ENCODE results near the gene VSTM4. TPM values are rescaled to one million over a fixed set of nuclear protein-coding genes. Genes with fewer than 3 reads are reported as not detected.

Gene VSTM4
- total and polyA plus RNA-seq, 8 donors, result 0.32 to 2.4 (median 0.57) TPM

DNA sequence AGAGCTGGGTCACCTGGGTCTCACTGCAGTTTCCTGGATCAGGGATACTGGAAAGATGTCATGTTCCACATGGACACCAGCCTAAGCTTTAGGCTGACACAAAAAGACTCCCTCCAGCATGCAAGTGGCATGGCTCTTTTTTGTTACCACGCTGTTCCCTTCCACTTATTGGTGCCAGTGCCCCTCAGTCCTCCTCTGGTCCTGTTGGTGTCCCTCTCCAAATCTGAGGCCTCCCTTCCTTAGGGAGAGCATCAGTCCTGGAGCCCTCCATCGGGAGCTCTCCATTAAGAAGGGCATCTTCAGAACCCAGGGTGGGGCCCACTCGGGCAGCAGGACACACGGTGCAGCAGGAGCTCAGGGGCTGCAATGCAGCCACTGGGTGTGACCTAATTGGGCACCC is 99.6 kb downstream of the VSTM4 start:
- Histone ChIP-seq H3K4me3 (no peak overlapping the region), H3K27ac (no peak overlapping the region), H3K27me3 (no peaks in the 10 kb centered on the region), H3K36me3 (no peaks in the 10 kb centered on the region), H3K9me3 (no peaks in the 10 kb centered on the region), H3K4me1 (no peaks in the 10 kb centered on the region)
- FAIRE-seq (no peak), DNase-seq (no peak), ATAC-seq (no peak)
- TF ChIP-seq, protein P1, sequence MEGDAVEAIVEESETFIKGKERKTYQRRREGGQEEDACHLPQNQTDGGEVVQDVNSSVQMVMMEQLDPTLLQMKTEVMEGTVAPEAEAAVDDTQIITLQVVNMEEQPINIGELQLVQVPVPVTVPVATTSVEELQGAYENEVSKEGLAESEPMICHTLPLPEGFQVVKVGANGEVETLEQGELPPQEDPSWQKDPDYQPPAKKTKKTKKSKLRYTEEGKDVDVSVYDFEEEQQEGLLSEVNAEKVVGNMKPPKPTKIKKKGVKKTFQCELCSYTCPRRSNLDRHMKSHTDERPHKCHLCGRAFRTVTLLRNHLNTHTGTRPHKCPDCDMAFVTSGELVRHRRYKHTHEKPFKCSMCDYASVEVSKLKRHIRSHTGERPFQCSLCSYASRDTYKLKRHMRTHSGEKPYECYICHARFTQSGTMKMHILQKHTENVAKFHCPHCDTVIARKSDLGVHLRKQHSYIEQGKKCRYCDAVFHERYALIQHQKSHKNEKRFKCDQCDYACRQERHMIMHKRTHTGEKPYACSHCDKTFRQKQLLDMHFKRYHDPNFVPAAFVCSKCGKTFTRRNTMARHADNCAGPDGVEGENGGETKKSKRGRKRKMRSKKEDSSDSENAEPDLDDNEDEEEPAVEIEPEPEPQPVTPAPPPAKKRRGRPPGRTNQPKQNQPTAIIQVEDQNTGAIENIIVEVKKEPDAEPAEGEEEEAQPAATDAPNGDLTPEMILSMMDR (IDR thresholded peaks at IDR 0.05), result no peak
- intact Hi-C loops (cut with DNase I), result no loop called here
- 71 to 78% methylated on average over 4 of the region's 4 CpGs for WGBS, 2 donors

DNA sequence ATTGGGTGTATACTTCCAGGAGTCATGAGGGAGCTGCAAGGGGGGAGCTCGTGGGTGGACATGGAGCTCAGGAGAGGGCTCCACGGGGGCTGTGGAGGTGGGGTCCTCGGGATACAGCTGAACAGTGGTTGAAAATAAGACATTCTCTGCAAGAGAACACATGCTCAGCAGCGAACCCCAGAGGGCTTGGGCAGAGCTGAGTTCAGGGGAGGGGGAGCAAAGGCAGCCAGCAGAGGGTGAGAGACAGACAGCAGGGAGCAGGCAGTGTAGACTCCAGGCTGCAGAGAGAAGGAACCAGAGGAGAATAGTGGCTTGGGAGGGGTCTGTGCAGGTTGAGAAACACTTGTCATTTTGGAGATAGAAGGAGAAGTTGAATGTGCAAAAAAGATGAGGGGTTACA is 102.7 kb downstream of the VSTM4 start:
- TF ChIP-seq, protein P1 (IDR thresholded peaks at IDR 0.05), result no peak
- intact Hi-C loops (cut with DNase I), result no loop called here
- H3K4me1 ChIP-seq, result no peaks in the 10 kb centered on the region
- DNase-seq, result no peak
- no peaks in the 10 kb centered on the region for H3K27me3 ChIP-seq
- no peaks in the 10 kb centered on the region for H3K36me3 ChIP-seq
- 43 to 48% methylated on average over 4 of the region's 4 CpGs for WGBS, 2 donors
- no peak overlapping the region for H3K27ac ChIP-seq
- no peak for FAIRE-seq
- H3K9me3 ChIP-seq, result no peaks in the 10 kb centered on the region
- no peak for ATAC-seq
- H3K4me3 ChIP-seq, result no peak overlapping the region

DNA sequence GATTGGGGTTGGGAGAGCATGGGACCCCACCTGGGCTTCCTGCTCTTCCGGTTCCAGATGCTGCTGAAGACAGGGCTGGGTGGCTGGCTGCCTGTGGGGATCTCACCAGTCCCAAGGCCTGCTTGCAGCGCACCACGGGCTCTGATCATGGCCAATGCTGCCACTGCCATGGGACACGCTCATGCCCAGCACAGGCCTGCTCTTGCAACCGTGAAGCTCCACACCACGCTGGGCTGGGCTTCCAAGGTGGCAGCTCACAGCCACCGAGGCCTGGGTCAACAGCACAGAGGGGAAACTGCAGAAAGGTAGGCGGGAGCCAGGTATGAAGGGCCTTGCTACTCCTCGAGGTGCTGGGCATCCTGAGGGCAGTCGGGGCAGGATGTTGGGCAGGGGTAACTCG is 103.6 kb downstream of the VSTM4 start:
- Histone ChIP-seq H3K4me3 (no peak overlapping the region), H3K27ac (no peak overlapping the region), H3K36me3 (no peaks in the 10 kb centered on the region), H3K4me1 (no peaks in the 10 kb centered on the region), H3K9me3 (no peaks in the 10 kb centered on the region), H3K27me3 (no peaks in the 10 kb centered on the region)
- peak in 1 of 6 donors; percentile 59 for DNase-seq
- intact Hi-C loops (cut with DNase I), result no loop called here
- TF ChIP-seq, protein P1 (IDR thresholded peaks at IDR 0.05), result no peak
- no peak for ATAC-seq
- 74 to 85% methylated on average over 11 of the region's 11 CpGs for WGBS, 2 donors
- FAIRE-seq, result no peak

DNA sequence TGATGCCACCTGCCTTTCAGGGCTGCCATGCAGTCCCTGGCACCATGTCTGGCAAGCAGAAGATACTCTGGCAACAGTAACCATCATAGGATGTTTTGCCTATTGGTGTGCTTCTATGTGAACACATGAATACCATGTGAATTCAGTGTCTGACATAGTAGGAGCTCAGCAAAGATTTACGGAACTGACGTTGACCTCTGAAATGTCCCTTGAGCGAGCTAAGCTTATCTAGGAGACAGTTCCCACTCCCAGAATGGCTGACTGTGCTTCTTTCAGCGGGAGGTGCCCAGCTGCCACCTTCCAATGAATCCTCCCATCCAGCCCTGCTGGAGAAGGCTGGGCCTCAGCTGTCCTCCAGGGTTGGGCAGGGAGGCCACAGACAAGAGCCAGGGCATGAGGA is 104.5 kb downstream of the VSTM4 start:
- no peaks in the 10 kb centered on the region for H3K4me1 ChIP-seq

DNA sequence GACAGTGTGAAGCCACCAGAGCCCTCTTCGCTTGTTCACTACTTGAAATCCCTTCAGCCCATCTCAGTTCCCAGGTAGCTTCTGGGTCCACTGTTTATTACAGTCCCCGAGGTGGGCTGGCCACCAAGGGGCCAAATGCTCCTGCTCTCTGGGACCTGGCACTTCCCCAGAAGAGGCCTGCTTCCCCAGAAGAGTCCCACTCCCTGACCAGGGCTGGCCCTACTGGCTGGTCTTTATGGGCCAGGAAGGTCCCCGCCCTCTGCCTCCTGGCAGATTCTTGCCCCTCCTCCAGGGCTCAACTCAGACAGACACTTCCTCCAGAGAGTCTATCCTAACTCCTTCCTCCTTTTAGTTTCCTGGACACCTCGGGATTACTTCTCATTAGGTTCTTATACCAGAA is 105.0 kb downstream of the VSTM4 start:
- WGBS, 2 donors, result 56 to 67% methylated on average over 4 of the region's 4 CpGs
- Histone ChIP-seq H3K9me3 (no peaks in the 10 kb centered on the region), H3K27me3 (no peaks in the 10 kb centered on the region), H3K27ac (no peak overlapping the region), H3K36me3 (no peaks in the 10 kb centered on the region), H3K4me3 (no peak overlapping the region), H3K4me1 (no peaks in the 10 kb centered on the region)
- intact Hi-C loops (cut with DNase I), result no loop called here
- FAIRE-seq (no peak), DNase-seq (no peak), ATAC-seq (no peak)
- TF ChIP-seq, protein P1 (IDR thresholded peaks at IDR 0.05), result no peak

More for the DNA sequence above, 104.5 kb downstream of the VSTM4 start:
- DNase-seq (no peak), FAIRE-seq (no peak), ATAC-seq (no peak)
- TF ChIP-seq, protein P1 (IDR thresholded peaks at IDR 0.05), result no peak
- Histone ChIP-seq H3K9me3 (no peaks in the 10 kb centered on the region), H3K36me3 (no peaks in the 10 kb centered on the region), H3K27me3 (no peaks in the 10 kb centered on the region), H3K4me3 (no peak overlapping the region), H3K27ac (no peak overlapping the region)
- WGBS, 2 donors, result 37 to 38% methylated on average over 4 of the region's 4 CpGs
- intact Hi-C loops (cut with DNase I), result no loop called here
